ENCODE measurements around the gene OSBPL9. TPM values are rescaled to one million over a fixed set of nuclear protein-coding genes. Genes with fewer than 3 reads are reported as not detected.

OSBPL9 gene
- total and polyA plus RNA-seq, 9 of the 15 experiments (the other 6 are each of a cell fraction or from before 2014, with no cell fraction given), result 43.9 to 217 (median 170) TPM

DNA sequence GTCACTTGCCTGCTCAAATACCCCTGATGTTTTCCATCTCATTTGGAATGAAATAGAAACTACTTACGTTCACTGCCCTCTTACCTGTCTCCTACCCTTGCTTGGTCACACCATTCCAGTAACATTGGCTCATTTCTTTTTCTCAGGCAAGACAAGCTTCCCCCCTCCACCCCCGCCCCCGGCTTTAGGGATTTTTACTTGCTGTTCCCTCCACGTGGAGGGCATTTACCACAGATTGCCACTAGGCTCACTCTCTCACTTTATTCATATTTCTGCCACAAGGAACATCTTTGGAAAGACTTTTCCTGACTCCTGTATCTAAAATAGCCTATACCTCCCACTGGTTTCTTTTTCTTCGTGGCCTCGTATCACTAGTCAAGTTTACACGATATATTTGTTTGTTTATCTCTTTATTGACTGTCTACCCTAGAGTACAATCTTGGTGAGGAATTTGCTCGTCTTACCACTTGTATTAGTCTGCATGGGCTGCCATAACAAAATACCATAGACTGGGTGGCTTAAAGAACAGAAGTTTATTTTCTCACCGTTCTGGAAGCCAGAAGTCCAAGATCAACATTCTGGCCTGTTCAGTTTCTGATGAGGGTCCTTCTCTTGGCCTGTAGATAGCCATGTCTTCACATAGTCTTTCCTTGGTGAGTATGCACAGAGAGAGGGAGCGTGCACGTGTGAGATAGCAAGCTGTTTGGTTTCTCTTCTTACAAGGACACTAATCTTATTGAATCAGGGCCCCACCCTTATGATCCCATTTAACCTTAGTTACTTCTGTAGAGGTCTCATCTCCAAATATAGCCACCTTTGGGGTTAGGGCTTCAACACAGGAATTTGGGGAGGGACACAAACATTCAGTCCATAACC, 135.4 kb downstream of the OSBPL9 start (continued):
- TF ChIP-seq HDAC1 (IDR thresholded peaks at IDR 0.05) (peak in 1 of 2 experiments; percentile 31; a peak in 1 of 4 replicates), SMARCE1 (IDR thresholded peaks at IDR 0.05) (peak; percentile 55; the same call in 1 of the 2 replicates), TAL1 (IDR thresholded peaks at IDR 0.05) (peak; percentile 87), PCBP2 (IDR thresholded peaks at IDR 0.05; ENCODE audit: low read depth, low read length, poor library complexity, severe bottlenecking) (no peak), ZNF695 (CRISPR knock-in tag; IDR thresholded peaks at IDR 0.05) (no peak), GABPB2 (CRISPR knock-in tag; conservative IDR thresholded peaks at IDR 0.05) (no peak), ZNF830 (CRISPR knock-in tag; IDR thresholded peaks at IDR 0.05) (no peak), CEBPB (tag; IDR thresholded peaks at IDR 0.05) (no peak), SRF (CRISPR knock-in tag; IDR thresholded peaks at IDR 0.05) (peak in 1 of 2 experiments; percentile 85; a peak in 1 of 4 replicates), SMC3 (conservative IDR thresholded peaks at IDR 0.05; ENCODE audit: insufficient read depth, low read depth, low read length) (no peak), ZKSCAN8 (CRISPR knock-in tag; IDR thresholded peaks at IDR 0.05) (no peak), EGR1 (conservative IDR thresholded peaks at IDR 0.05) (peak; percentile 86), CBX3 (IDR thresholded peaks at IDR 0.05; ENCODE audit: borderline replicate concordance in 1 of 2, low read length in 2 of 2) (peak in 1 of 2 experiments; percentile 66; a peak in 1 of 3 replicates), DACH1 (IDR thresholded peaks at IDR 0.05; ENCODE audit: partially characterized antibody) (no peak)
- TF ChIP-seq, protein P1, sequence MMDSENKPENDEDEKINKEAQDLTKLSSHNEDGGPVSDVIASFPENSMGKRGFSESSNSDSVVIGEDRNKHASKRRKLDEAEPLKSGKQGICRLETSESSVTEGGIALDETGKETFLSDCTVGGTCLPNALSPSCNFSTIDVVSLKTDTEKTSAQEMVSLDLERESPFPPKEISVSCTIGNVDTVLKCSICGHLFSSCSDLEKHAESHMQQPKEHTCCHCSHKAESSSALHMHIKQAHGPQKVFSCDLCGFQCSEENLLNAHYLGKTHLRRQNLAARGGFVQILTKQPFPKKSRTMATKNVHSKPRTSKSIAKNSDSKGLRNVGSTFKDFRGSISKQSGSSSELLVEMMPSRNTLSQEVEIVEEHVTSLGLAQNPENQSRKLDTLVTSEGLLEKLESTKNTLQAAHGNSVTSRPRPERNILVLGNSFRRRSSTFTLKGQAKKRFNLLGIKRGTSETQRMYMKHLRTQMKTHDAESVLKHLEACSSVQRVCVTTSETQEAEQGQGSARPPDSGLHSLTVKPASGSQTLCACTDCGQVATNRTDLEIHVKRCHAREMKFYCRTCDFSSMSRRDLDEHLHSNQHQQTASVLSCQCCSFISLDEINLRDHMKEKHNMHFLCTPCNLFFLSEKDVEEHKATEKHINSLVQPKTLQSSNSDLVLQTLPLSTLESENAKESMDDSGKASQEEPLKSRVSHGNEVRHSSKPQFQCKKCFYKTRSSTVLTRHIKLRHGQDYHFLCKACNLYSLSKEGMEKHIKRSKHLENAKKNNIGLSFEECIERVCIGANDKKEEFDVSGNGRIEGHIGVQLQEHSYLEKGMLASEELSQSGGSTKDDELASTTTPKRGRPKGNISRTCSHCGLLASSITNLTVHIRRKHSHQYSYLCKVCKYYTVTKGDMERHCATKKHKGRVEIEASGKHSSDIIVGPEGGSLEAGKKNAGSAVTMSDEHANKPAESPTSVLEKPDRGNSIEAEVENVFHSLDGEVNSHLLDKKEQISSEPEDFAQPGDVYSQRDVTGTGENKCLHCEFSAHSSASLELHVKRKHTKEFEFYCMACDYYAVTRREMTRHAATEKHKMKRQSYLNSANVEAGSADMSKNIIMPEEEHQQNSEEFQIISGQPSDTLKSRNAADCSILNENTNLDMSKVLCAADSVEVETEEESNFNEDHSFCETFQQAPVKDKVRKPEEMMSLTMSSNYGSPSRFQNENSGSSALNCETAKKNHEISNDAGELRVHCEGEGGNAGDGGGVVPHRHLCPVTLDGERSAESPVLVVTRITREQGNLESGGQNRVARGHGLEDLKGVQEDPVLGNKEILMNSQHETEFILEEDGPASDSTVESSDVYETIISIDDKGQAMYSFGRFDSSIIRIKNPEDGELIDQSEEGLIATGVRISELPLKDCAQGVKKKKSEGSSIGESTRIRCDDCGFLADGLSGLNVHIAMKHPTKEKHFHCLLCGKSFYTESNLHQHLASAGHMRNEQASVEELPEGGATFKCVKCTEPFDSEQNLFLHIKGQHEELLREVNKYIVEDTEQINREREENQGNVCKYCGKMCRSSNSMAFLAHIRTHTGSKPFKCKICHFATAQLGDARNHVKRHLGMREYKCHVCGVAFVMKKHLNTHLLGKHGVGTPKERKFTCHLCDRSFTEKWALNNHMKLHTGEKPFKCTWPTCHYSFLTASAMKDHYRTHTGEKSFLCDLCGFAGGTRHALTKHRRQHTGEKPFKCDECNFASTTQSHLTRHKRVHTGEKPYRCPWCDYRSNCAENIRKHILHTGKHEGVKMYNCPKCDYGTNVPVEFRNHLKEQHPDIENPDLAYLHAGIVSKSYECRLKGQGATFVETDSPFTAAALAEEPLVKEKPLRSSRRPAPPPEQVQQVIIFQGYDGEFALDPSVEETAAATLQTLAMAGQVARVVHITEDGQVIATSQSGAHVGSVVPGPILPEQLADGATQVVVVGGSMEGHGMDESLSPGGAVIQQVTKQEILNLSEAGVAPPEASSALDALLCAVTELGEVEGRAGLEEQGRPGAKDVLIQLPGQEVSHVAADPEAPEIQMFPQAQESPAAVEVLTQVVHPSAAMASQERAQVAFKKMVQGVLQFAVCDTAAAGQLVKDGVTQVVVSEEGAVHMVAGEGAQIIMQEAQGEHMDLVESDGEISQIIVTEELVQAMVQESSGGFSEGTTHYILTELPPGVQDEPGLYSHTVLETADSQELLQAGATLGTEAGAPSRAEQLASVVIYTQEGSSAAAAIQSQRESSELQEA (IDR thresholded peaks at IDR 0.05; ENCODE audit: low read depth), result no peak
- TF ChIP-seq, protein P2, sequence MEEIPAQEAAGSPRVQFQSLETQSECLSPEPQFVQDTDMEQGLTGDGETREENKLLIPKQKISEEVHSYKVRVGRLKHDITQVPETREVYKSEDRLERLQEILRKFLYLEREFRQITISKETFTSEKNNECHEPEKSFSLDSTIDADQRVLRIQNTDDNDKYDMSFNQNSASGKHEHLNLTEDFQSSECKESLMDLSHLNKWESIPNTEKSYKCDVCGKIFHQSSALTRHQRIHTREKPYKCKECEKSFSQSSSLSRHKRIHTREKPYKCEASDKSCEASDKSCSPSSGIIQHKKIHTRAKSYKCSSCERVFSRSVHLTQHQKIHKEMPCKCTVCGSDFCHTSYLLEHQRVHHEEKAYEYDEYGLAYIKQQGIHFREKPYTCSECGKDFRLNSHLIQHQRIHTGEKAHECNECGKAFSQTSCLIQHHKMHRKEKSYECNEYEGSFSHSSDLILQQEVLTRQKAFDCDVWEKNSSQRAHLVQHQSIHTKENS (CRISPR knock-in tag; IDR thresholded peaks at IDR 0.05), result no peak
